ENCODE measurements around the gene TECPR2.

GRCh38 chr14:102462391-102462790 lies 99.7 kb downstream of the TECPR2 start:
- TF ChIP-seq CTCF (IDR thresholded peaks at IDR 0.05; ENCODE audit: low read depth, low read length, poor library complexity, severe bottlenecking) (no peak), EZH2phosphoT487 (IDR thresholded peaks at IDR 0.05; ENCODE audit: borderline replicate concordance, low read length) (no peak)

All from DOHH2 (cell line).